Fibroblast of peridontal ligament (primary cell): ENCODE results near the gene RSPO4.
"Not testable (repeated sequence)": the region's sequence is repeated elsewhere in the genome, so short reads cannot be mapped to it uniquely, and the experiment has no call there.

Experiments used
- DNase-seq: peaks from one replicate; pipeline ENCODE4 v3.0.0-alpha.2; 2010; ENCODE audit errors: extremely low read depth

RSPO4 gene

GRCh38 chr20:1001911-1002681 is at the start of gene RSPO4:
TSS of gene RSPO4 (minus strand) at chr20:1002311. CDS start at chr20:1002164, 147 bp downstream.
- no peak for DNase-seq

GRCh38 chr20:1050440-1050839 is 48.3 kb upstream of the RSPO4 start:
- DNase-seq = no peak

GRCh38 chr20:1045860-1046418 is 43.8 kb upstream of the RSPO4 start:
- DNase-seq = no peak

- DNase-seq = no peak
Measured at GRCh38 chr20:1041845-1042390, 39.8 kb upstream of the RSPO4 start.

- no peak for DNase-seq
Measured at GRCh38 chr20:1038205-1038604, 36.1 kb upstream of the RSPO4 start.

- DNase-seq = no peak
Measured at GRCh38 chr20:1037039-1037438, 34.9 kb upstream of the RSPO4 start.

- no peak for DNase-seq
Measured at GRCh38 chr20:1035466-1035865, 33.4 kb upstream of the RSPO4 start.

- no peak for DNase-seq
Measured at GRCh38 chr20:1034415-1034789, 32.3 kb upstream of the RSPO4 start.

GRCh38 chr20:1033751-1034414 is 31.8 kb upstream of the RSPO4 start:
- DNase-seq = no peak

GRCh38 chr20:1029980-1030379 is 27.9 kb upstream of the RSPO4 start:
- DNase-seq = no peak

- not testable (repeated sequence) for DNase-seq
Measured at GRCh38 chr20:1026214-1026613, 24.1 kb upstream of the RSPO4 start.

GRCh38 chr20:1022871-1023270 is 20.8 kb upstream of the RSPO4 start:
- DNase-seq = no peak

- no peak for DNase-seq
Measured at GRCh38 chr20:1020614-1021013, 18.5 kb upstream of the RSPO4 start.

- DNase-seq = no peak
Measured at GRCh38 chr20:1019344-1019743, 17.2 kb upstream of the RSPO4 start.

- DNase-seq = no peak
Measured at GRCh38 chr20:1017677-1018076, 15.6 kb upstream of the RSPO4 start.

GRCh38 chr20:1015181-1015580 is 13.1 kb upstream of the RSPO4 start:
- no peak for DNase-seq

- no peak for DNase-seq
Measured at GRCh38 chr20:1014471-1014870, 12.4 kb upstream of the RSPO4 start.

GRCh38 chr20:1013566-1014340 is 11.6 kb upstream of the RSPO4 start:
- DNase-seq = no peak

GRCh38 chr20:1012359-1013168 is 10.5 kb upstream of the RSPO4 start:
- DNase-seq = no peak

- no peak for DNase-seq
Measured at GRCh38 chr20:1010659-1011058, 8.5 kb upstream of the RSPO4 start.

- no peak for DNase-seq
Measured at GRCh38 chr20:1005452-1006027, 3.4 kb upstream of the RSPO4 start.
